ENCODE measurements around the gene CCDC183.

- TF ChIP-seq POLR2A (IDR thresholded peaks at IDR 0.05; ENCODE audit: low read depth, low read length), result no peak
- TF ChIP-seq RAD21 (IDR thresholded peaks at IDR 0.05; ENCODE audit: low read length), result no peak
Observed at GRCh38 chr9:136804509-136805206, 8.5 kb downstream of the CCDC183 start.
